Mammary epithelial cell (primary cell): Measurements from ENCODE around the gene SOD3.

ENCODE experiments used
- EZH2 ChIP-seq: IDR thresholded peaks from 2 replicates; pipeline ENCODE4 v1.6.1; 2012; ENCODE audit warnings: low read length, inconsistent platforms, borderline replicate concordance
- TF ChIP-seq, protein P1 (sequence below), 2 donors: IDR thresholded peaks in 1 of 2; conservative IDR thresholded peaks in 1 of 2; 2 replicates each; pipeline ENCODE4 v1.5.1; 2011 to 2012; ENCODE audit warnings: inconsistent platforms in 2 of 2, low read length in 2 of 2, mild to moderate bottlenecking in 2 of 2, control low read depth in 1 of 2, low read depth in 1 of 2; ENCODE audit not compliant: insufficient read depth in 1 of 2; ENCODE audit errors: extremely low read depth in 1 of 2

DNA sequence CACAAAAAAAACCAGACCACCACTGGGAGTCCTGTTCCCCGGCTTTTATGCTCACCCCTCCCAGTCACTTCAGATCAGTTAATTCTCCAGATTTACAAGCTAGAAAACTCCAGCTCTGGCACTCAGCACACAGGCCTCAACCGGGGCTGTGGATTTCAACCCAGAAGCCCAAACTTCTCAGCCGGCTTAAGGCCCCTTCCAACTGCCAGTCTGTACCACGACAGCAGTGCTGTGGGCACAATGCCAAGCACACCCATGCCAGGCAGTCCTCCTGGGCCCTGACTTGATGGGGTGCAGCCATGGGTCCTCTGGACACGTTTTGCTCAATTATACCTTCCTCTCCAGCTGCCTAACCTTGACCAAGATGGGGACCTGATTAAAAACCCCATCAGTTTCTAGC lies 12.2 kb downstream of the SOD3 start:
- TF ChIP-seq, protein P1, sequence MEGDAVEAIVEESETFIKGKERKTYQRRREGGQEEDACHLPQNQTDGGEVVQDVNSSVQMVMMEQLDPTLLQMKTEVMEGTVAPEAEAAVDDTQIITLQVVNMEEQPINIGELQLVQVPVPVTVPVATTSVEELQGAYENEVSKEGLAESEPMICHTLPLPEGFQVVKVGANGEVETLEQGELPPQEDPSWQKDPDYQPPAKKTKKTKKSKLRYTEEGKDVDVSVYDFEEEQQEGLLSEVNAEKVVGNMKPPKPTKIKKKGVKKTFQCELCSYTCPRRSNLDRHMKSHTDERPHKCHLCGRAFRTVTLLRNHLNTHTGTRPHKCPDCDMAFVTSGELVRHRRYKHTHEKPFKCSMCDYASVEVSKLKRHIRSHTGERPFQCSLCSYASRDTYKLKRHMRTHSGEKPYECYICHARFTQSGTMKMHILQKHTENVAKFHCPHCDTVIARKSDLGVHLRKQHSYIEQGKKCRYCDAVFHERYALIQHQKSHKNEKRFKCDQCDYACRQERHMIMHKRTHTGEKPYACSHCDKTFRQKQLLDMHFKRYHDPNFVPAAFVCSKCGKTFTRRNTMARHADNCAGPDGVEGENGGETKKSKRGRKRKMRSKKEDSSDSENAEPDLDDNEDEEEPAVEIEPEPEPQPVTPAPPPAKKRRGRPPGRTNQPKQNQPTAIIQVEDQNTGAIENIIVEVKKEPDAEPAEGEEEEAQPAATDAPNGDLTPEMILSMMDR (conservative IDR thresholded peaks at IDR 0.05 in 1 of 2, IDR thresholded peaks at IDR 0.05 in 1 of 2; ENCODE audit: extremely low read depth in 1 of 2, insufficient read depth in 1 of 2, low read depth in 1 of 2, low read length in 2 of 2), result no peak
- no peak for TF ChIP-seq EZH2
